Hypothalamus (tissue), 51 donors: Measurements from ENCODE around the gene PLEKHA8.

ENCODE experiments used
- DNase-seq, 51 donors: peaks; one replicate each; lab custom pipeline; 2025; lab: John Stamatoyannopoulos, UW

PLEKHA8 gene

DNA sequence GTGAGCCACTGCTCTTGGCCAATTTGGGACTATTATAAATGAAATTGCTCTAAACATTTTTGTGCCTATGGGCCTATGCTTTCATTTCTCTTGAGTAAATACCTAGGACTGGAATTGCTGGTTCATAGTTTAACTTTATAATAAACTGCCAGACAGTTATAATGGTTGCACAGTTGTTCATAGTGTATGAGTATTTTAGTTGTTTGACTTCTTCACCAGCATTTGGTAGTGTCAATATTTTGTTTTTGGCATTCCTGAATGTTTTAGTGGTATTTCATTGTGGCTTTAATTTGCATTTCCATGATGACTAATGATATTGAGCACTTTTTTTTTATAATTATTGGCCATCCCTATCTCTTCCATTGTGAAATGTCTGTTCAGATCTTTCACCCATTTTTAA lies 29.5 kb downstream of the PLEKHA8 start:
- DNase-seq = no peak

DNA sequence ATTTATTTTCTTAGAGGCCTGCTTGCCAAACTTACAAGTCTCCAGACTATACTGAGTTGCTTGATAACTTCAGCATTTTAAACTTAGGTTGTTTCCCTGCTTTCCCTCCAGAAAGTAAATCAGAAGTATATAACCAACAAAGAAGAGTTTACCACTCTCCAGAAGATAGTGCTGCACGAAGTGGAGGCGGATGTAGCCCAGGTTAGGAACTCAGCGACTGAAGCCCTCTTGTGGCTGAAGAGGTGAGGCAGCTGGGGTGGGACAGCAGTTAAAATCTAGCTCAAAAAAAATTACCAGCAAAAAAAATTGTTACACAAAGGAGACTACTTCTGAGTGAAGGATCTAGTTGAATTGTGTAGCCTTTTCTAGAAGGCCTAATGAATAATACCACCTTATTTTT lies 33.6 kb downstream of the PLEKHA8 start:
- DNase-seq = peak in 13 of 51 donors; percentile 1 to 28 (median 7)

DNA sequence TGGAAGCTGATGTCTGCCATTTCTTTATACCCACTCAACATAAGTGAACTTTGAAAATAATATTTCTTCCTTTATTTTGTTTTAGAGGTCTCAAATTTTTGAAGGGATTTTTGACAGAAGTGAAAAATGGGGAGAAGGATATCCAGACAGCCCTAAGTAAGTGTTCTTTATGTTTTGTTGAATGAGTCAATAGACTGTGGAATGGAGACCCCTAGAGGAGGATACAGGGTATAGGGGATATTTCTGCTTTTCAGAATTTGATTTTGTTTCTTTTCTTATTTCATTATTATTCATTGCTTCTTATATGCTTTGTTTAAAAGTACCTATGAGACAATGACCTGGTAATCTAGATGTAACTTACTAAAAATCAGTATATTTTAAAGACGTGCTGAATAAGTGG lies 34.4 kb downstream of the PLEKHA8 start:
- peak in 1 of 51 donors; percentile 9 for DNase-seq

DNA sequence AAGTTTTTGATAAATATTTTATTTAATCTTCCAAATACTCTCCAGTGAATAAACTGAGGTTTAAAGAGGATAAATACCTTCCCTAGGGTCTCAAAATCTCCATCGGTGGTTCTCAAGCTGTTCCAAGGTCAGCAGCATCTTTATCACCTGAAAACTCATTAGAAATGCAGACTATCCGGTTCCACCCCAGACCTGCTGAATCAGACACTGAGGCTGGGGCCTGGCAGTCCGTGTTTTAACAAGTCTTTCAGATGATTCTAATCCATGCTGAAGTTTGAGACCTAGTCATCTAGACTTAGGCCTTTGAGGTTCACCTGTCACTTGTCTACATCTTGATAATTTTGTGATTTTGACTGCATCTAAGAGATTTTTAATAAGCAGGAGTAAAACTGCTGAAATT lies 37.5 kb downstream of the PLEKHA8 start:
- DNase-seq = no peak

DNA sequence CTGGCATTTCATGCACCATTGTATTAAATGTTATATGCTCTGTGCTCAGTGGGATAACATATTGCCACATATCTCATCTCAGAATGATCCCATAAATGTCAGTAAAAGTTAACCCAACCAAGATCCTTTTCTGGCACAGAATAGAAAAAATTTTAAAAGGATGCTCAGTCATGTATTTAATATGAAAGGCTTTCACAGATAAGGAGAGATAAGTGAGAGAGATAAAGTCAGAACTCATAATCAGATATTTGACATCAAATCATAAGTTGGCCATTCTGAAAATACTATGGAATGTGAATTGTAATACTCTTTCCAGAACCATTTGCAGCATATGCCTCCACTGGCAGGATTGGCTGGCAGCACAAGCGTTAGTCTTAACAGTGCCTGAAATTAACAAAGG lies 38.5 kb downstream of the PLEKHA8 start:
- DNase-seq = no peak

DNA sequence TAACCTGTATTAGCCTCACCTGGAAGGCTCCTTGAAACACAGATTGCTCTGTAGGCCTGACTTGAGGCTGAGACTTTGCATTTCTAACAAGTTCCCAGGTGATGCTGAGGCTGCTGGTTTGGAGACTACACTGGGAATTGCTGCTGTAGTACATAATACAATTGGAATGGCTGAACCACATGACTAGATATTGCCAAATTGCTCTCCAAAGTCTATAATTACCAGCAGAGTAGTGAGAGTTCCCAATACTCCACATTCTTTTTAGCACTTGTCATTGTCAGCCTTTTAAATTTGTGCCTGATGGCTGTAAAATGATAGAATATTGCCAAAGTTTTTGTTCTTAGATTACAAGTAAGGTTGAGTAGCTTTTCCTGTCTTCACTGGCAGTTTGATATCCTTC lies 39.9 kb downstream of the PLEKHA8 start:
- no peak for DNase-seq

DNA sequence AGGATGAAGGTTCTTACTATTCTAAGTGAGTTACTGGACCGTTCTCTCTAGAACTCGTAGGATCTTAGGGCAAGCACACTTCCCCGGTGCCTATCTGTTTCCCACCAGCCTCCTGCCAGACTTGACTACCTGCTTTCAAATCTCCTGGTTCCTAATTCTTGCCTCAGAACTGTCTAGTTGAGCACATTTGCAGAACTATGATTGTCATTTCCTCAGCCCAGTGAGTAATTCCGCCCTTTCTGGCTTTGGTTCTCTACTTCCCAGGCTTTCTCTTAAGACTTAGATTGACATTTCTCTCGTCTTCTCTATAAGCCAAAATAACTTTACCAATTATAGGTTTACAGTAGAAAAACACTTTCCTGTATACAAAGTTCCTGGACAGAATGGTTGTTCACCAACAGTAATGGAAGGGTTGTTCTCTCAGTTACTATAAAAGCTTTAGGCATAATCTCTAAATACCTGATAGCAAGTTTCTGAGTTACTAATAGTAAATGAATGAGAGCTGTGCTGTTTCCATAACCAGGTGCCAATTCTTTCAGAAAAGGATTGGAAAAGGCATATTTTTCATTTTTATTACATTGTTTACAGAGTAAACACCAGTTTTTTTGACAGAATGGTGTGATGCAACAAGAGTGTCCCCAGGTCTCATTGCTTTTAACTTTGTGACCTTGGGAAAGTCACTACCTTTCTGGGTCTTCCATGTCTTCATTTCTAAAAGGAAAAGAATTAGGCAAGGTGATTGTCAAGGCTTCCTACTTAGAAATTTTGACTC lies 41.1 kb downstream of the PLEKHA8 start:
- no peak for DNase-seq

DNA sequence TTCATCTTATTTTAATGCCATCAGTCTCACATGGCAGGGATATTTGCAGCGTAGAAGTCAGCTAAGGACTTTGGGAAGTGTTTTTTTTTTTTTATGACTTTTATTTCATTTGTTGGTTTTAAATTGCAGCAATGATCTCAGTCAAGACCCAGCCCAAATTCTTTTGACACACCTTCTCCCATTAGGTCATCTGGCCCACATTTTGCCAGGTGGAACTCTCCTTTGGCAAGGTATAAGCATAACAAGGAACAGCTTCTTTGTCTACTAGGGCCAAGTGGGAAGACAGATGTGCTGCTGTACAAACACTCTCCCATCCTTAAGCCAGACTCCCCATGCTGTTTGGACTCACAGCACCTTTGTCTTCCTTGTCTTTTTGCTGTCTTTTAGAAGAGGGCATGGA lies 41.8 kb downstream of the PLEKHA8 start:
- no peak for DNase-seq

DNA sequence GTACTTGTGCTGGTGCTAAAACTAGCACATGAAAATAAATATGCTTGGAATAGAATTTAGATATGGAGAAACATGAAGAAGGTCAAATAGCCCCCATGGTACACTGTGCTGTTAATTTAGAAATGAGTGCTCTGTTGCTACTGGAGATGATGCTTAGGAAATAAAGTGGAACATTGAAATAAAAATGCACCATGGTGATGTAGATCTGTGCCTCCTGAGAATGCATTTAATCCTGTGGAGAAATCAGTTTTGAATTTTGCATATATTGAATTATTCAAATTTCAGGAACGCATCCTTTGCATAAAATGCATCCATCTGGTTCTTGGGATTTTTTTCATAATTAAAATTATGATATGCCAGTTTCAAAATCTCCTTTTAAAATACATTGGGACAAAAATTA lies 44.5 kb downstream of the PLEKHA8 start:
- no peak for DNase-seq

DNA sequence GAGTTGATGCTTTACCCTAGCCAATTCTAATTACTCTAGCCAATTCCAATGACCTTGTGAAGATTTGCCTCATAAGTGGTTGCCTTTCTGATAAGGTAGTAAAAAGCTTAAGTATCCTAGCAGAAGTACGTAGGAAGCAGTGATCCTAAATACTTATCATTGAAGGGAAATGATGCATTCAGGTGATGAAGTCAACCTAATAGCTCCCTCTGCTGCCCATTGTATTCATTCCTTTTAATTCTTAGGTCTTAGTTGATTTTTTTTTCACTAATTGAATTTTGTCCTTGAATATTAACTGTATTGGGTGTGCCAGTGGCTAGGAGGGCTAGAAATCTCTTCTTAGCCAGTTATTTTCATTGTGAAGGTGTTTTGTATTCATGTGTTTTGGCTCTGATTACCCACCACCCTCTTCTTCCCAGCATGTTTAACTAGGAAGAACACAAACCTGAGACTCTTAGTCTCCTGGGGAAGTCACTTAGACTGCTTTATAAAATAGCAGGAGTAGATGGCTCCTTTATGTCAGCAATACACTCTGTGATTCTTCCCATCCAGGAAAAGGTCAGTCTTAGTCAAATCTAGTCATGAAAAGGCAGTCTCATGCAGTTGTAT lies 46.3 kb downstream of the PLEKHA8 start:
- peak in 1 of 51 donors; percentile 60 for DNase-seq

DNA sequence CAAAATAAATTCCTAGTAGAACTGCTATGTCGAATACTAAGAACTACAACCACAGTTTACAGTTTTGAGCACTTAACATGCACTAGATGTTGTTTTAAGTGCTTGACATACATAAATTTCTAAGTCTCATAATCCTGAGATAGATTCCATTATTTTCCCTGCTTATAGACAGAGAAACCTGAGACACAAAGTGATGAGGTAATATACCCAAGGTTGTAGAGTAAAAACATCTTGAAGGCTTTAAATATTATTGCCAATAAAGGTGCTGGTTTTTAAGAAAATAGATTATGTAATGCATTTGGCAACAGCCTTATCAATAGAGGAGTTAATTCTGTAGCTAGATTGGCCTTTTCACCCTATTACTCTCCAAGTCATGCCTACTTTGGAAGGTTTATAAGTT lies 48.2 kb downstream of the PLEKHA8 start:
- no peak for DNase-seq

DNA sequence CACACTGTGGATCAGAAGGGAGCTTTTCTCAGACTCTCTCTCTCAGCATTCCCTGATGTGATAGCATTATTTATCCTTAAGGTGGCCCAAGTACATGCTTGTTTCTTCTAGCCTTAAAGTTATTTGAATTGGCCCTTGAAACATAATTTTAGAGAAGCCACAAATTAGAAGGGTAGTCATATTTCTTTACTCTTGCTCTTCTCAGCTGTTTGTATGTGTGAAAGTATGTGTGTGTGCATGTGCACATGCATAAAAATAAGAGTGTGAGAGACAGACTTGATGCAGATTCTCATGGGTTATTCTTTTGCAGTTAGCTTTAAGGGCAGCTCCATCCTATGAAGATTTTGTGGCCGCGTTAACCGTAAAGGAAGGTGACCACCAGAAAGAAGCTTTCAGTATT lies 50.1 kb downstream of the PLEKHA8 start:
- no peak for DNase-seq

DNA sequence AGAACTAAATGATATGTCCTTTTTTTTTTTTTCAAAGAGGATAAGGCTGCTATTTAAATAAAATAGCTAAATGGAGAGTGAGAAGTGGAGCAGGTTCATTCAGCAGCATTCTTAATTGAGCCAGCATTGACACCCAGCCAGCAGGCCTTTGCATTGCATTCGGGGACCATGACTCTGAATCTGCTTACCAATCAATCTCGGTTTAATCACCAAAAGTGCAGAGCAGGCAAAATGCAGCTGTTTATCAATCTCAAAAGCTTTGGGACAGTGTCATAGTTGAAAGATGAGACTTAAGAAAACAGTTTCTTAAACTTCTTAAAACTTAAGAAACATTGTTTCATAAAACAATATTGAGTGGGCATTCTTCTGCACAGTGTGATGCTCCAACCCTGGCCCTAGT lies 51.7 kb downstream of the PLEKHA8 start:
- DNase-seq = no peak

DNA sequence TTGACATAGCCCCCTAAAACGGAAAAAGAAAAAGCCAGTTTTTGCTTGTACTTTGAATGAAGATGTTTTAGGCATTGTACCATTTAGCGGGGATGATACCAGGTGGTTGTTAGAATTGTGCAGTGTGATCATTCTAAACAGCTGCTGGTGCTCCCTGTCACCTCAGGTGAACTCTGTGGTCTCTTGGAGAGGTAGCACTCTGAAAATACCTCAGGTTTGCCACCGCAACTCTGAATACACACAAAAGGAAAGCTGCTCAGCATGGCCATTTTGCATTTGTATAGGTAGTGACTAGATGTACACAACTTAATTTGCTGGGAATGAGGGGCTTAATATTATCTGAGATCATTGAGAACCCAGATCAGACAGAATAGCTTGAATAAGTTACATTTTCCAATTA lies 52.6 kb downstream of the PLEKHA8 start:
- no peak for DNase-seq

DNA sequence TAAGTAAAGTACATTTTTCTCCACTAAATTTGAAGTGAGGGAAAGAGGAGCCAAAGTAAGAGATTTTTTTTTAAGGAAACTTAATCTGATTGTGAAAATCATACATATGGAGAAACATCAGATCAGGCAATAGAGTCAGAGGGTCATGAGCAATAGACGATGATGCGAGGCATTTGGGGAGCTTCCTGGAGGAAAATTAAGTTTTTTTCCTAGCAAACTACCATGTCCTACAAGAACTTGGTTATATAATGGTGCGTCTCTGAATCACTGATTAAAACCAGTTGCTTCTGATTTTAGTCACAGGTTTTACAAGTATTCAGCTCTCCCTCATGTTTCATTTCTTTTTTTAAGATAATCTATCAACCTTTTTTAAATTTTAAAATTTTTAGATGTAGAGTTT lies 54.5 kb downstream of the PLEKHA8 start:
- DNase-seq = no peak

DNA sequence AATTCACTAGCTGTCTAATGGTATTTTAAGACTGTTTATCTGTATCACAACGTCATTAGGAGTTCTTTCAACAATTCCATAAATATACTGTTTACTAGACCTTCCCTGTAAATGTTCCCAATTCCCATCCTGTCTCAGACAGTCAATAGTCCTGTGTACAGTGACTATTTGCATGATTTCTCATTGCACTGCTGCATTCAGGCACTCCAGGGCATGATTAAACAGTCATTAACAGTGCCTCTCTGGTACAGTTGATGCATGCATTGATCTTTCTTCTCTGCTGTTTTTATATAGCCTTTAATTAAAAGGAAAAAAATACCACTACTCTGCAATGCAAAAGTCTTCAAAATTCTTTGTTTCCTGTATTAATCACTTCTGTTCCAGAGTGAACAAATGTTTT lies 55.1 kb downstream of the PLEKHA8 start:
- DNase-seq = no peak

DNA sequence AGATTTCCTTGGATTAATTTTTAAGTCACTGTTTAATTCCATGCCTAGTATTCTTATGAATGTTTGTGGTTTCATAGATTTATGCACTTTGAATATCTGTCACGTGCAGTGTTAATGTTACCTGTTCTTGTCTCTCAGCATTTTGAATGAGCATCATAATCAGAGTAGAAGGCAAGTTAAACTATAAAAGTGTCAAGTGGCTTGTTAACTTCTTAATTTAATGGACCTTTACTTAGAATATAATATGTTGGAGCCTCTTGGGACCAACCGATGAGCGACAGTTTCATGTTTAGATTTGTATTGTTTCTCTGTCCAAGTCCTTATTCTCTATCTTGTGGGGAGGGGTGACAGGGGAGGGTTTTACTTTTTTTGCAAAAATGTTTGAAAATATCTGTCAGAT lies 56.0 kb downstream of the PLEKHA8 start:
- no peak for DNase-seq

DNA sequence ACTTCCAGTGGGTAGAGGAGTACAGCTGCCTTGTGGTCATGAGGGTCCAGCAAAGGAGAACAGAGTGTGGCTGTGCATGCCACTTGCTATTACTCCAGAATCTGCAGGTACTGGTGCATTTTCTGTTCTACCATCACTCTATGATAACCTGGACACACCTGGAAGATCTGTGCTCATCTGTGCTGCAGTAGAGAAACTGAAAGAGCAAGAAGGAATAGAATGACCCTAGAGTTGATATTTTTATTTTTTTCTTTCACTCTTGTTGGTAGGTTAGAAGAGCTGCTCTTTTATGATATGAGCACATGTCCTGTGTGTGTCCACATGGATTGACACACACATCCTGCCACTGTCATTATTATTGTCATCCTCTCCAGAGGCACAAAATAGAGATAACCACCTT lies 58.3 kb downstream of the PLEKHA8 start:
- no peak for DNase-seq

DNA sequence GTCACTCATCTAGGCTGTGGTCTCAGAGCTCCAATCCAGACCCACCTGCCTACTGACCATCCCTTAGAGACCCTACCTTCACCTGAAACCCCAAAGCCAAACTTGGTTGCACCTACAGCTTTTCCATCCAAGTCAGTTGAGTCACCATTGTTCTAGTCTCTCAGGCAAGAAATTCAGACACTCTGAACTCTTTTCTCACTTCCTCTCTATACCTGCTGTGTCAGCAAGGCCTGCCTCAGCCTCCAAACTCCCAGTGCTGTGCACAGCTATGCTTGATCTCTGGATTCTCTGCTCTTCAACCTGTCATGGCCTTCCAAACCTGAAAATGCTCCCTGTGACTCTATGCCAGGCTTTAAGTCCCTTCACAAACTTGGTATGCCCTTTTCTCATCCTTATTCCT lies 59.2 kb downstream of the PLEKHA8 start:
- DNase-seq = no peak

DNA sequence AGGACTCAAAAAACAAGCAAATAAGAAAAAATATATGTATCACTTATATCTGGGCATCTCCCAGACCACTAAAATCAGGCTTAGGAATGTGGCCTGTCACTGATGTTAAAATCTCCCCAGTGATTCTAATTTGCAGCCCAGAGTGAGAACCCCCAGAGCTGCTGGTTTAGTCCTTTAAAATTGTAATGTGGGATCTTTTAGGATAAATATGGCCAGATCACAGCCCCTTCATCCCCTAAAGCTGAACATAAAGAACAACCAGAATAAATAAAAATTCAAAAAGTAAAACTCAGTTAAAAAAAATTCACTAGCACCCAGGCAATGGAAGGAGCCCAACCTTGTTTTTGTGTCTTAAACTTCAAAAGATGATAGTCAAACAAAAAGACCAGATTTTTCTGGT lies 60.1 kb downstream of the PLEKHA8 start:
- DNase-seq = no peak

DNA sequence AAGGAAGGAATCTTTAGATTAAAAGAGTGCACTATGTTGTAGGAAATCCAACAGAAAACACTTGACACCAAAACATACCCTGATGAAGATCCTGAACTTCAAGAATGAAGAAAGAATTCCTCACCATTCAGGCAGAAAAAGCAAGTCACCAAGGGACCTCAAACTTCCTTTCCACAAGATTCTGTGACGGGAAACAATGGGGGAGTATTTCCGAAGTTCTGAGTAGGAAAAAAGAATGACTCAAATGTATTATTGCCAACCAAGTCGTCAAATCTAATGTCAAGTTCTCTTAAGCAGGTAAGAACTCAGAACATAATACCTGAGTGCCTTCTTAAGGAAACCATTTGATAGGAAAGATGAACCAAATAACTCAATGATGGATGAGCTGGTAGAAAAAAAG lies 61.9 kb downstream of the PLEKHA8 start:
- no peak for DNase-seq

DNA sequence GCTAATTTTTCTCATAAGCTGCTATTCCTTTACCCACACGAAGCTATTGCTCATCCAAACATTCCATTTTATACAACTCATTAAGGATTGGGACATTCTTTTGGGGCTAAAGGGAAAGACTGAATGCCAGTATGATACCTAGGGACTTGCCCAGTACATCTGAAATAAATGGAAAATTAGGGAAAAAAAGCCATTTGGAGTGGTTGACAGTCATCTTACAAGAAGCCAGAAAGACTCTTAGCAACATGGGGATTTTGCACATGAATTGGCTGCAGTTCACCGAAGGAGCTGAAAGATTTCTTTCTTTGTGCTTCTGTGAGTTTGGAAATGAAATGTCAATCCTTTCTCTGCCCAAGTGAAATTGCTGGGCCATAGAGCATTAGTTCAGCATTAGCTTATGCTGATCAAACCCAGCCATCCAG lies 63.3 kb downstream of the PLEKHA8 start:
- peak in 1 of 51 donors; percentile 24 for DNase-seq

DNA sequence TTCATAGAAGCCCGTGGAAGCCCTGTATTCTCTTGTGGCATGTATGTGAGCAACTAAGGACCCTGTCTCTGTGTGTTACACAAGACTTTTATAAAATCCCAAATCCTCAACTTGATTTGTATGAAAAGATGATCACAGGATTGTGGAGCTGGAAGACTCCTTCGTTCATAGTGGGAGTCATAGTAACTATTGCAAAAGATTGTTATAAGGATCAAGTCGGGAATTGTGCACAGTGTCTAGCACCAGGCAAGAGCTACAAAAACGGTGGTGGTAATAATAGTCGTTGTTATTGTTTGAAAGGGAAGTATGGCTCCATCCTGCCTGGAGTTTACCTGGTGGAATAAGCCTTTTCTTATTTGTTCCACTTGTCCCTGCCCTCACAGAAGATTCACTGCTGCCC lies 63.8 kb downstream of the PLEKHA8 start:
- DNase-seq = no peak
